ENCODE results near the gene DENND4B.

DNA sequence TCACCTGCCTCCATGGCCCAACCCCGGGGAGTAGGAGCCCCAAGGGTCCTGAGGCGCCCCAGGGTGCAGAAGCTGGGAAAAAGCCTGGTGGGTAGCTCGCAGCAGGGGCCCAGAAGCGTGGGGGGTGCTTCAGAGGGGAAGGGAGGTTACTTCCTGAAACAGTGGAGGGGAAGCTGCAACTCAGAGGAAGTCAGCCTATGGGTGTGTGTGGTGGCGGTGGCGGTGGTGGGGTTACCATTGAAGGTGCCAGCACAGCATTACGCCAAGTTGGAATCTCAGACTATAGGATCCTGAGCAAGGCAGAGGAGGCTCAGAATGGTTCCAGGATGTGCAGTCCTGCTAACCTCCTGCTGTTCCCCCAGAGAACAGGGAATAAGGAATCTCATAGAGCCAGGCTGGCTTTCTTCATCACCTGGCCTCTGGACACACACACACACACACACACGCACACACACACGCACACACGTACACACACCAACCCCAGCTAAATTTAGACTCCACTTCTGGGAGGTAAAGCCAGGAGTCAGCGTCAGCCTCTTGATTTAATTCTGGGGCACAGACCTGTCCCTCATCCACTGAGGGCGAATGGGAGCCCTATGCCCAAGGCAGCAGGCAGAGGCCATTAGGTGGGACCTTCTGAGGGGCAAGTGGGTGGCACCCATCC lies 1.3 kb downstream of the DENND4B start:
- TF ChIP-seq POLR2AphosphoS5 (IDR thresholded peaks at IDR 0.05) (no peak), EP300 (IDR thresholded peaks at IDR 0.05) (no peak)
